K562 (cell line): Measurements from ENCODE around the gene CS. TPM values are rescaled to one million over a fixed set of nuclear protein-coding genes. Genes with fewer than 3 reads are reported as not detected.

Source experiments
- ATAC-seq: fragments of 200-7000 bp; cut with Tn5 transposase; 3 replicates; pipeline ENCODE4 v1.9.1; 2020; ENCODE audit warnings: moderate library complexity
- BruUV-seq: library from RNA; stranded (reverse); fragments of 400-500 nt; replicated peaks from 2 replicates; lab custom pipeline; 2021; lab: Mats Ljungman, UMichigan
- CTCF ChIA-PET: fragments of 300-600 bp; formaldehyde crosslinking; extraction: SDS; loops from one replicate; lab custom pipeline; 2021; ENCODE audit warnings: low intra/inter-chr PET ratio; lab: Yijun Ruan, JAX
- POLR2A ChIA-PET: fragments of 300-600, 350-650 bp; sonication (Branson Sonifier 250); formaldehyde crosslinking; extraction: SDS; loops from one replicate; lab custom pipeline; 2021; ENCODE audit warnings: antibody characterized with exemption, inconsistent platforms; lab: Yijun Ruan, JAX
- DNase-seq, 4 experiments: peaks; one replicate each; pipeline versions ENCODE4 v3.0.0 to v3.0.0-alpha.2; 2011 to 2018; ENCODE audit warnings: low spot score in 3 of 4, mixed read lengths in 3 of 4; ENCODE audit errors: extremely low read depth in 1 of 4
- FAIRE-seq: peaks from 2 replicates; lab custom pipeline; 2011; peaks lifted over from hg19 to GRCh38; lab: Jason Lieb, UNC
- H2AFZ ChIP-seq: 2 replicates; pipeline ENCODE4 v1.6.0; 2011; ENCODE audit warnings: low read depth, low read length, control low read depth, inconsistent platforms
- H3K27ac ChIP-seq: fragments of 200-600 bp; 3 replicates; pipeline ENCODE4 v1.8.0; 2011; ENCODE audit warnings: low read depth, mild to moderate bottlenecking, control low read depth, inconsistent platforms, low read length, moderate library complexity, mixed read lengths; ENCODE audit errors: extremely low read depth
- H3K27me3 ChIP-seq, 2 experiments: fragments of 300-600 bp in 1 of 2; 2 replicates in 1 of 2; 3 replicates in 1 of 2; pipeline versions ENCODE4 v1.6.0 to v1.8.0; 2011; ENCODE audit warnings: inconsistent platforms in 2 of 2, low read length in 2 of 2, mild to moderate bottlenecking in 1 of 2, mixed read lengths in 1 of 2, moderate library complexity in 1 of 2; ENCODE audit not compliant: control insufficient read depth in 2 of 2, insufficient read depth in 2 of 2
- H3K36me3 ChIP-seq: fragments of 300-600 bp; 3 replicates; pipeline ENCODE4 v1.8.0; 2011; ENCODE audit warnings: mild to moderate bottlenecking, low read length, inconsistent platforms; ENCODE audit not compliant: control insufficient read depth, insufficient read depth
- H3K4me1 ChIP-seq, 2 experiments: fragments of 200-600 bp in 1 of 2; replicated peaks in 1 of 2; 2 replicates in 1 of 2; 3 replicates in 1 of 2; pipeline versions ENCODE4 v1.5.1 to v1.8.0; 2011; ENCODE audit warnings: inconsistent platforms in 2 of 2, low read length in 2 of 2, mild to moderate bottlenecking in 1 of 2, mixed read lengths in 1 of 2, moderate library complexity in 1 of 2; ENCODE audit not compliant: control insufficient read depth in 2 of 2, insufficient read depth in 2 of 2
- H3K4me2 ChIP-seq: 2 replicates; pipeline ENCODE4 v1.6.1; 2011; ENCODE audit warnings: low read length, control low read depth, inconsistent platforms, mixed read lengths; ENCODE audit not compliant: insufficient read depth
- H3K4me3 ChIP-seq: fragments of 200-600 bp; sonication (generic), shearing (Covaris generic); 2 replicates; pipeline ENCODE4 v1.5.1; 2016; ENCODE audit warnings: control low read depth, inconsistent platforms
- H3K79me2 ChIP-seq: fragments of 200-600 bp; 3 replicates; pipeline ENCODE4 v1.8.0; 2011; ENCODE audit warnings: low read length, inconsistent platforms; ENCODE audit not compliant: control insufficient read depth, insufficient read depth
- H3K9ac ChIP-seq, 2 experiments: 2 replicates each; pipeline versions ENCODE4 v1.6.0 to v1.6.1; 2011; ENCODE audit warnings: low read depth in 2 of 2, low read length in 2 of 2, control low read depth in 1 of 2, inconsistent platforms in 1 of 2, mild to moderate bottlenecking in 1 of 2, mixed read lengths in 1 of 2; ENCODE audit not compliant: insufficient read depth in 1 of 2
- H3K9me1 ChIP-seq: one replicate; pipeline ENCODE4 v1.6.0; 2011; ENCODE audit warnings: inconsistent platforms, mild to moderate bottlenecking, low read length, moderate library complexity; ENCODE audit not compliant: control insufficient read depth, insufficient read depth
- H3K9me3 ChIP-seq: replicated peaks from 2 replicates; pipeline ENCODE4 v1.5.1; 2011; ENCODE audit warnings: low read depth, low read length, inconsistent platforms; ENCODE audit not compliant: control insufficient read depth, insufficient read depth
- H4K20me1 ChIP-seq: replicated peaks from 2 replicates; pipeline ENCODE4 v1.6.1; 2011; ENCODE audit warnings: low read length, inconsistent platforms, mixed read lengths; ENCODE audit not compliant: control insufficient read depth, insufficient read depth
- GATA2 ChIP-seq: sonication (generic); formaldehyde crosslinking; IDR thresholded peaks from 2 replicates; pipeline ENCODE4 v1.4.0; 2020; ENCODE audit warnings: mild to moderate bottlenecking, missing genetic modification reagents
- HDAC3 ChIP-seq: fragments of 450-650 bp; IDR thresholded peaks from 2 replicates; pipeline ENCODE4 v1.6.1; 2018; ENCODE audit warnings: borderline replicate concordance, mild to moderate bottlenecking, moderate library complexity; ENCODE audit not compliant: partially characterized antibody
- MEF2D ChIP-seq: conservative IDR thresholded peaks from 2 replicates; pipeline ENCODE4 v1.6.1; 2016; ENCODE audit warnings: low read depth, missing genetic modification characterization, missing compliant biosample characterization
- NR3C1 ChIP-seq: sonication (generic); formaldehyde crosslinking; IDR thresholded peaks from 2 replicates; pipeline ENCODE4 v1.8.1; 2022; ENCODE audit warnings: missing genetic modification reagents
- PATZ1 ChIP-seq: fragments of 250-450 bp; sonication (Bioruptor Pico); IDR thresholded peaks from 2 replicates; pipeline ENCODE4 v1.5.0; 2020; ENCODE audit warnings: mild to moderate bottlenecking, borderline replicate concordance
- RBM25 ChIP-seq: fragments of 200-400 bp; formaldehyde crosslinking; IDR thresholded peaks from 2 replicates; pipeline ENCODE4 v1.6.1; 2018; ENCODE audit warnings: low read length, low read depth, moderate library complexity; ENCODE audit not compliant: severe bottlenecking
- SRF ChIP-seq, 2 experiments: fragments of 250-450, 450-650 bp in 1 of 2; sonication (Bioruptor Pico) in 1 of 2; sonication (generic) in 1 of 2; formaldehyde crosslinking; IDR thresholded peaks; 2 replicates each; pipeline versions ENCODE4 v1.5.0 to v1.5.1; 2020 to 2022; ENCODE audit warnings: mild to moderate bottlenecking in 1 of 2, missing genetic modification reagents in 1 of 2
- VEZF1 ChIP-seq: fragments of 200-800 bp; sonication (Bioruptor generic); IDR thresholded peaks from 2 replicates; pipeline ENCODE4 v1.6.1; 2017; ENCODE audit warnings: missing genetic modification characterization, missing compliant biosample characterization
- ZFX ChIP-seq: sonication (generic); formaldehyde crosslinking; IDR thresholded peaks from 2 replicates; pipeline ENCODE4 v1.8.0; 2022; ENCODE audit warnings: mild to moderate bottlenecking, missing genetic modification reagents, moderate library complexity
- ZNF121 ChIP-seq: sonication (generic); formaldehyde crosslinking; conservative IDR thresholded peaks from 2 replicates; pipeline ENCODE4 v1.8.0; 2022; ENCODE audit warnings: missing genetic modification reagents
- WGBS: fragments of 100-300 bp; shearing (Covaris generic); methylation state at CpG from one replicate; pipeline ENCODE4 v1.1.6; 2016; ENCODE audit warnings: low coverage, mixed read lengths; ENCODE audit not compliant: insufficient coverage; ENCODE audit errors: missing lambda C conversion rate; 5-methylcytosine and 5-hydroxymethylcytosine counted together
- in situ Hi-C: fragments of 300-500 bp; cut with MboI; formaldehyde crosslinking; loops from 4 replicates; pipeline ENCODE4 v1.15.0; 2018; ENCODE audit warnings: inconsistent platforms, mixed read lengths
- intact Hi-C: fragments of 100-400 bp; cut with micrococcal nuclease; formaldehyde crosslinking; loops from 2 replicates; pipeline ENCODE4 v1.14.2; 2022
- polyA plus RNA-seq, 8 experiments: library from polyadenylated mRNA; depleted of rRNA in 4 of 8; stranded (reverse) in 5 of 8; unstranded in 3 of 8; fragments of >200 nt; fragmentation: Nextera tagmentation in 2 of 8; fragmentation: Illumina TruSeq in 1 of 8; extraction: Ambion mirVana in 2 of 8; extraction: Trizol in 1 of 8; gene quantifications; 2 replicates each; pipeline versions ENCODE4 v1.2.1 to v1.2.3, GENCODE V29; 2011 to 2014; ENCODE audit warnings: inconsistent platforms in 1 of 8, missing spikeins in 1 of 8
- total RNA-seq, 7 experiments: library from RNA; depleted of rRNA in 6 of 7; stranded (reverse); fragments of >200 nt in 6 of 7; fragmentation: Illumina TruSeq in 2 of 7; extraction: Trizol in 2 of 7; gene quantifications; 2 replicates each; pipeline versions ENCODE4 v1.2.1 to v1.2.3, GENCODE V29; 2011 to 2021; ENCODE audit warnings: low replicate concordance in 1 of 7

The CS gene
- total and polyA plus RNA-seq, 9 of the 15 experiments (the other 6 are each of a cell fraction or from before 2014, with no cell fraction given) = 99.9 to 390 (median 149) TPM

GRCh38 chr12:56288705-56289387 is 11.3 kb downstream of the CS start:
- no peaks in the 10 kb centered on the region for H3K9me3 ChIP-seq
- POLR2A ChIA-PET = interaction anchor here (0.8 to 3.0 kb wide), 7 partner anchors 8 to 84 kb away, joined by 3 to 18 read pairs (median 4); partner anchors contain the start of gene CS
- BruUV-seq = no TSS peak
- CTCF ChIA-PET = no interaction called here
- no peak for FAIRE-seq
- WGBS = 81% methylated on average over 3 of the region's 3 CpGs
- H3K27ac ChIP-seq = 0 out of 3 replicates have a peak overlapping the region, but pooled peaks have one; percentile 33
- DNase-seq = no peak
- H3K4me1 ChIP-seq = no peaks in the 10 kb centered on the region; a peak in 1 of 5 replicates
- H3K36me3 ChIP-seq = peaks cover 85% of the 10 kb centered on the region
- intact Hi-C loops = no loop called here
- H3K4me3 ChIP-seq = no peak overlapping the region
- TF ChIP-seq NR3C1 (CRISPR knock-in tag) (no peak), VEZF1 (no peak), ZNF121 (peak; percentile 94), RBM25 (peak; percentile 16), SRF (CRISPR knock-in tag; IDR thresholded peaks at IDR 0.05) (peak in 1 of 2 experiments; percentile 53; a peak in 1 of 4 replicates), MEF2D (tag) (no peak), HDAC3 (no peak), GATA2 (0 out of 2 replicates have a peak, but pooled peaks have one; percentile 10), PATZ1 (CRISPR knock-in tag) (no peak), ZFX (CRISPR knock-in tag) (no peak)
- TF ChIP-seq, all 486 proteins: peak for 4
- Histone ChIP-seq H3K9me1 (no peaks in the 10 kb centered on the region), H4K20me1 (peaks cover 6% of the 10 kb centered on the region; the same call in 1 of the 2 replicates), H3K4me2 (no peak overlapping the region), H3K9ac (no peak overlapping the region), H3K27me3 (no peaks in the 10 kb centered on the region), H2AFZ (no peak overlapping the region), H3K79me2 (peaks cover 71% of the 10 kb centered on the region)
- peak; percentile 13; the same call in 1 of the 3 replicates for ATAC-seq
- in situ Hi-C loops = no loop called here
